SHP77 (cell line): Measurements from ENCODE around the gene JAG1.
"Not testable (repeated sequence)": the region's sequence is repeated elsewhere in the genome, so short reads cannot be mapped to it uniquely, and the experiment has no call there.

ENCODE experiments used
- DNase-seq, 2 experiments: peaks; one replicate each; lab custom pipeline; 2025; lab: John Stamatoyannopoulos, UW

The JAG1 gene

GRCh38 chr20:10637031-10637559 lies 36.7 kb downstream of the JAG1 start:
- no peak for DNase-seq

- DNase-seq: no peak
Observed at GRCh38 chr20:10636326-10636818, 37.4 kb downstream of the JAG1 start.

- DNase-seq: no peak
Observed at GRCh38 chr20:10635476-10636208, 38.2 kb downstream of the JAG1 start.

GRCh38 chr20:10634683-10635411 lies 39.0 kb downstream of the JAG1 start:
- DNase-seq: no peak

GRCh38 chr20:10634211-10634610 lies 39.6 kb downstream of the JAG1 start:
- no peak for DNase-seq

- no peak for DNase-seq
Observed at GRCh38 chr20:10633718-10634117, 40.1 kb downstream of the JAG1 start.

- no peak for DNase-seq
Observed at GRCh38 chr20:10632721-10633509, 40.9 kb downstream of the JAG1 start.

- no peak for DNase-seq
Observed at GRCh38 chr20:10631126-10631525, 42.7 kb downstream of the JAG1 start.

- no peak for DNase-seq
Observed at GRCh38 chr20:10629946-10630650, 43.7 kb downstream of the JAG1 start.

- no peak for DNase-seq
Observed at GRCh38 chr20:10626896-10627295, 46.9 kb downstream of the JAG1 start.

- DNase-seq: no peak
Observed at GRCh38 chr20:10625641-10626040, 48.2 kb downstream of the JAG1 start.

GRCh38 chr20:10622657-10623418 lies 51.0 kb downstream of the JAG1 start:
- DNase-seq: no peak

- DNase-seq: no peak
Observed at GRCh38 chr20:10621149-10621548, 52.6 kb downstream of the JAG1 start.

GRCh38 chr20:10619427-10619826 lies 54.4 kb downstream of the JAG1 start:
- no peak for DNase-seq

GRCh38 chr20:10618611-10619245 lies 55.1 kb downstream of the JAG1 start:
- DNase-seq: no peak

GRCh38 chr20:10617549-10618133 lies 56.2 kb downstream of the JAG1 start:
- not testable (repeated sequence) for DNase-seq

GRCh38 chr20:10616212-10616611 lies 57.6 kb downstream of the JAG1 start:
- DNase-seq: no peak

- no peak for DNase-seq
Observed at GRCh38 chr20:10613911-10614310, 59.9 kb downstream of the JAG1 start.

GRCh38 chr20:10613426-10613825 lies 60.4 kb downstream of the JAG1 start:
- not testable (repeated sequence) for DNase-seq

GRCh38 chr20:10611357-10611756 lies 62.4 kb downstream of the JAG1 start:
- DNase-seq: peak in 1 of 2 experiments; percentile 16
